ENCODE measurements around the gene HUS1. TPM values are rescaled to one million over a fixed set of nuclear protein-coding genes. Genes with fewer than 3 reads are reported as not detected.

Gene HUS1
- total RNA-seq = 10 to 100 TPM; 64.9 to 65.0 TPM
- polyA plus RNA-seq = 35.0 TPM

- no peaks in the 10 kb centered on the region for H3K27me3 ChIP-seq (ENCODE audit: insufficient read depth, low read length, poor library complexity, severe bottlenecking)
- POLR2A ChIA-PET = interaction anchor here (1.3 kb wide), 1 partner anchor 109 kb away, joined by 5 read pairs; the partner anchor contains the start of gene UPP1
- peak within 1 kb of the TSS; percentile 86 for H3K27ac ChIP-seq (ENCODE audit: low read depth, low read length)
- CTCF ChIA-PET = interaction anchor here (0.6 to 1.8 kb wide), 6 partner anchors 12 to 130 kb away, joined by 3 to 12 read pairs (median 6); no protein-coding TSS in a partner anchor
- H3K4me1 Mint-ChIP-seq = peaks cover 20 to 40% (median 37%) of the 10 kb centered on the region in 3 donors
- H3K4me3 ChIP-seq (ENCODE audit: low read length) = peak within 1 kb of the TSS; percentile 52
- peak within 1 kb of the TSS; percentile 86 to 100 (median 98) for H3K27ac Mint-ChIP-seq
- peak; percentile 85 to 96 (median 87) for DNase-seq
- peaks cover 12% of the 10 kb centered on the region for H3K4me1 ChIP-seq (ENCODE audit: insufficient read depth, low read length)
- no peaks in the 10 kb centered on the region for H3K9me3 ChIP-seq (ENCODE audit: low read length)
- no peaks in the 10 kb centered on the region for H3K9me3 Mint-ChIP-seq
- H3K36me3 Mint-ChIP-seq = peaks cover 8 to 49% (median 10%) of the 10 kb centered on the region in 3 donors
- H3K27me3 Mint-ChIP-seq = no peaks in the 10 kb centered on the region
- H3K36me3 ChIP-seq (ENCODE audit: insufficient read depth, low read length) = peaks cover 33% of the 10 kb centered on the region
- peak within 1 kb of the TSS; percentile 88 to 99 (median 94) for H3K4me3 Mint-ChIP-seq
Observed at GRCh38 chr7:47979145-47979831, at the start of gene HUS1. Gene HUS1, minus strand, starts transcription at chr7:47979615. Its CDS starts 96 bp downstream, at chr7:47979519.

GRCh38 chr7:48028938-48029337 is 49.5 kb upstream of the HUS1 start, which contains the start of gene SUN3:
Gene SUN3, minus strand, starts transcription at chr7:48029107. Its CDS starts 169 bp downstream, at chr7:48028938.
- CTCF ChIA-PET = no interaction called here

GRCh38 chr7:48025624-48026023 is 46.2 kb upstream of the HUS1 start:
- no peaks in the 10 kb centered on the region for H3K9me3 ChIP-seq (ENCODE audit: low read length)
- no peak overlapping the region for H3K27ac Mint-ChIP-seq
- peaks cover 15 to 23% (median 18%) of the 10 kb centered on the region in 5 donors for H3K9me3 Mint-ChIP-seq
- POLR2A ChIA-PET = no interaction called here
- H3K4me3 ChIP-seq (ENCODE audit: low read length) = no peak overlapping the region
- no peaks in the 10 kb centered on the region for H3K4me1 ChIP-seq (ENCODE audit: insufficient read depth, low read length)
- peaks cover 9 to 54% of the 10 kb centered on the region in 2 donors for H3K27me3 Mint-ChIP-seq
- H3K4me1 Mint-ChIP-seq = no peaks in the 10 kb centered on the region
- no peaks in the 10 kb centered on the region for H3K36me3 ChIP-seq (ENCODE audit: insufficient read depth, low read length)
- no peak for DNase-seq
- no peaks in the 10 kb centered on the region for H3K27me3 ChIP-seq (ENCODE audit: insufficient read depth, low read length, poor library complexity, severe bottlenecking)
- H3K36me3 Mint-ChIP-seq = peaks cover 0 to 14% (median 1%) of the 10 kb centered on the region in 3 donors
- H3K4me3 Mint-ChIP-seq = no peak overlapping the region
- no peak overlapping the region for H3K27ac ChIP-seq (ENCODE audit: low read depth, low read length)
- CTCF ChIA-PET = no interaction called here

More at GRCh38 chr7:48028938-48029337, 49.5 kb upstream of the HUS1 start, which contains the start of gene SUN3:
- Mint-ChIP-seq H3K4me1 (no peaks in the 10 kb centered on the region), H3K27ac (peak within 1 kb of the TSS in 1 of 8 donors; percentile 21), H3K9me3 (peaks cover 4 to 7% (median 6%) of the 10 kb centered on the region in 5 donors), H3K4me3 (no peak within 1 kb of the TSS), H3K27me3 (peaks cover 12 to 47% of the 10 kb centered on the region in 2 donors), H3K36me3 (peaks cover 0 to 6% (median 0%) of the 10 kb centered on the region in 3 donors)
- DNase-seq = no peak
- H3K36me3 ChIP-seq (ENCODE audit: insufficient read depth, low read length) = no peaks in the 10 kb centered on the region
- H3K4me3 ChIP-seq (ENCODE audit: low read length) = no peak within 1 kb of the TSS
- H3K4me1 ChIP-seq (ENCODE audit: insufficient read depth, low read length) = no peaks in the 10 kb centered on the region
- no peaks in the 10 kb centered on the region for H3K27me3 ChIP-seq (ENCODE audit: insufficient read depth, low read length, poor library complexity, severe bottlenecking)
- H3K9me3 ChIP-seq (ENCODE audit: low read length) = no peaks in the 10 kb centered on the region
- H3K27ac ChIP-seq (ENCODE audit: low read depth, low read length) = no peak within 1 kb of the TSS
- POLR2A ChIA-PET = no interaction called here

- Mint-ChIP-seq H3K4me1 (no peaks in the 10 kb centered on the region), H3K36me3 (peaks cover 0 to 20% (median 0%) of the 10 kb centered on the region in 3 donors), H3K4me3 (no peak overlapping the region), H3K27ac (no peak overlapping the region), H3K9me3 (peaks cover 9 to 25% (median 15%) of the 10 kb centered on the region in 5 donors), H3K27me3 (peaks cover 10 to 42% of the 10 kb centered on the region in 2 donors)
- no peaks in the 10 kb centered on the region for H3K9me3 ChIP-seq (ENCODE audit: low read length)
- H3K36me3 ChIP-seq (ENCODE audit: insufficient read depth, low read length) = no peaks in the 10 kb centered on the region
- no peak overlapping the region for H3K4me3 ChIP-seq (ENCODE audit: low read length)
- ChIA-PET CTCF (interaction anchor here (1.3 kb wide), 1 partner anchor 23 kb away, joined by 3 read pairs; no protein-coding TSS in a partner anchor), POLR2A (no interaction called here)
- no peak overlapping the region for H3K27ac ChIP-seq (ENCODE audit: low read depth, low read length)
- no peaks in the 10 kb centered on the region for H3K27me3 ChIP-seq (ENCODE audit: insufficient read depth, low read length, poor library complexity, severe bottlenecking)
- DNase-seq = no peak
- no peaks in the 10 kb centered on the region for H3K4me1 ChIP-seq (ENCODE audit: insufficient read depth, low read length)
Observed at GRCh38 chr7:48017674-48018073, 38.3 kb upstream of the HUS1 start.

GRCh38 chr7:48016641-48017040 is 37.2 kb upstream of the HUS1 start:
- POLR2A ChIA-PET = no interaction called here
- Histone ChIP-seq H3K27me3 (ENCODE audit: insufficient read depth, low read length, poor library complexity, severe bottlenecking) (no peaks in the 10 kb centered on the region), H3K4me3 (ENCODE audit: low read length) (no peak overlapping the region), H3K9me3 (ENCODE audit: low read length) (no peaks in the 10 kb centered on the region), H3K4me1 (ENCODE audit: insufficient read depth, low read length) (no peaks in the 10 kb centered on the region), H3K36me3 (ENCODE audit: insufficient read depth, low read length) (no peaks in the 10 kb centered on the region), H3K27ac (ENCODE audit: low read depth, low read length) (no peak overlapping the region)
- no peak overlapping the region for H3K27ac Mint-ChIP-seq
- DNase-seq = no peak
- CTCF ChIA-PET = interaction anchor here (1.3 kb wide), 1 partner anchor 22 kb away, joined by 3 read pairs; no protein-coding TSS in a partner anchor
- H3K4me1 Mint-ChIP-seq = peaks cover 0 to under 1% (median 0%) of the 10 kb centered on the region in 3 donors
- H3K27me3 Mint-ChIP-seq = peaks cover 10 to 37% of the 10 kb centered on the region in 2 donors
- peaks cover 0 to 20% (median 0%) of the 10 kb centered on the region in 3 donors for H3K36me3 Mint-ChIP-seq
- no peak overlapping the region for H3K4me3 Mint-ChIP-seq
- peaks cover 6 to 17% (median 12%) of the 10 kb centered on the region in 5 donors for H3K9me3 Mint-ChIP-seq

GRCh38 chr7:48011951-48012350 is 32.5 kb upstream of the HUS1 start:
- Mint-ChIP-seq H3K27ac (no peak overlapping the region), H3K9me3 (no peaks in the 10 kb centered on the region), H3K27me3 (peaks cover 13 to 18% of the 10 kb centered on the region in 2 donors), H3K36me3 (peaks cover 0 to 4% (median 0%) of the 10 kb centered on the region in 3 donors), H3K4me3 (no peak overlapping the region), H3K4me1 (peaks cover 0 to 1% (median 0%) of the 10 kb centered on the region in 3 donors)
- H3K27me3 ChIP-seq (ENCODE audit: insufficient read depth, low read length, poor library complexity, severe bottlenecking) = no peaks in the 10 kb centered on the region
- H3K4me1 ChIP-seq (ENCODE audit: insufficient read depth, low read length) = no peaks in the 10 kb centered on the region
- H3K4me3 ChIP-seq (ENCODE audit: low read length) = no peak overlapping the region
- H3K27ac ChIP-seq (ENCODE audit: low read depth, low read length) = no peak overlapping the region
- POLR2A ChIA-PET = no interaction called here
- CTCF ChIA-PET = interaction anchor here (0.8 kb wide), 1 partner anchor 21 kb away, joined by 3 read pairs; no protein-coding TSS in a partner anchor
- no peaks in the 10 kb centered on the region for H3K36me3 ChIP-seq (ENCODE audit: insufficient read depth, low read length)
- DNase-seq = no peak
- H3K9me3 ChIP-seq (ENCODE audit: low read length) = no peaks in the 10 kb centered on the region

- Histone ChIP-seq H3K9me3 (ENCODE audit: low read length) (no peaks in the 10 kb centered on the region), H3K36me3 (ENCODE audit: insufficient read depth, low read length) (no peaks in the 10 kb centered on the region), H3K4me1 (ENCODE audit: insufficient read depth, low read length) (no peaks in the 10 kb centered on the region), H3K4me3 (ENCODE audit: low read length) (no peak overlapping the region), H3K27me3 (ENCODE audit: insufficient read depth, low read length, poor library complexity, severe bottlenecking) (no peaks in the 10 kb centered on the region), H3K27ac (ENCODE audit: low read depth, low read length) (no peak overlapping the region)
- CTCF ChIA-PET = no interaction called here
- H3K4me1 Mint-ChIP-seq = peaks cover 0 to 1% (median 0%) of the 10 kb centered on the region in 3 donors
- POLR2A ChIA-PET = no interaction called here
- no peaks in the 10 kb centered on the region for H3K9me3 Mint-ChIP-seq
- DNase-seq = no peak
- peaks cover 13 to 22% of the 10 kb centered on the region in 2 donors for H3K27me3 Mint-ChIP-seq
- H3K36me3 Mint-ChIP-seq = peaks cover 0 to 2% (median 1%) of the 10 kb centered on the region in 3 donors
- H3K4me3 Mint-ChIP-seq = no peak overlapping the region
- H3K27ac Mint-ChIP-seq = no peak overlapping the region
Observed at GRCh38 chr7:48011323-48011722, 31.9 kb upstream of the HUS1 start.

GRCh38 chr7:48009954-48010353 is 30.5 kb upstream of the HUS1 start:
- H3K9me3 Mint-ChIP-seq = no peaks in the 10 kb centered on the region
- ChIA-PET POLR2A (no interaction called here), CTCF (no interaction called here)
- H3K4me3 Mint-ChIP-seq = no peak overlapping the region
- DNase-seq = no peak
- Histone ChIP-seq H3K4me3 (ENCODE audit: low read length) (no peak overlapping the region), H3K9me3 (ENCODE audit: low read length) (no peaks in the 10 kb centered on the region), H3K36me3 (ENCODE audit: insufficient read depth, low read length) (no peaks in the 10 kb centered on the region), H3K4me1 (ENCODE audit: insufficient read depth, low read length) (no peaks in the 10 kb centered on the region), H3K27ac (ENCODE audit: low read depth, low read length) (no peak overlapping the region), H3K27me3 (ENCODE audit: insufficient read depth, low read length, poor library complexity, severe bottlenecking) (no peaks in the 10 kb centered on the region)
- H3K4me1 Mint-ChIP-seq = peaks cover 0 to 1% (median 0%) of the 10 kb centered on the region in 3 donors
- H3K27me3 Mint-ChIP-seq = peaks cover 14 to 18% of the 10 kb centered on the region in 2 donors
- no peak overlapping the region for H3K27ac Mint-ChIP-seq
- peaks cover 0 to 1% (median 0%) of the 10 kb centered on the region in 3 donors for H3K36me3 Mint-ChIP-seq

Measured in CD8-positive, alpha-beta memory T cell (primary cell).